IMR-90 (cell line): ENCODE results near the gene SBF2. TPM values are rescaled to one million over a fixed set of nuclear protein-coding genes. Genes with fewer than 3 reads are reported as not detected.

Source experiments
- ATAC-seq: fragments of 200-7000 bp; cut with Tn5 transposase; 2 replicates; pipeline ENCODE4 v1.9.1; 2020; ENCODE audit warnings: low read depth, mild to moderate bottlenecking, moderate library complexity
- BruUV-seq: library from RNA; stranded (reverse); fragments of 400-500 nt; replicated peaks from 2 replicates; lab custom pipeline; 2021; lab: Mats Ljungman, UMichigan
- CTCF ChIA-PET: fragments of 300-600 bp; formaldehyde crosslinking; extraction: SDS; loops from one replicate; lab custom pipeline; 2021; ENCODE audit warnings: antibody characterized with exemption; lab: Yijun Ruan, JAX
- POLR2A ChIA-PET: fragments of 300-600 bp; sonication (Branson Sonifier 250); formaldehyde crosslinking; loops from one replicate; lab custom pipeline; 2022; ENCODE audit warnings: antibody characterized with exemption; ENCODE audit not compliant: unreplicated experiment; lab: Charles Lee
- DNase-seq: peaks from one replicate; pipeline ENCODE4 v3.0.0; 2013
- H2AFZ ChIP-seq: replicated peaks from 2 replicates; pipeline ENCODE3; 2013; ENCODE audit warnings: low read length, mild to moderate bottlenecking; ENCODE audit not compliant: poor library complexity
- H2AK5ac ChIP-seq: 2 replicates; pipeline ENCODE4 v1.6.1; 2013; ENCODE audit warnings: low read depth, low read length, inconsistent platforms
- H2AK9ac ChIP-seq: replicated peaks from 2 replicates; pipeline ENCODE3; 2013; ENCODE audit warnings: mild to moderate bottlenecking, low read depth, low read length, moderate library complexity; ENCODE audit not compliant: poor library complexity
- H2BK120ac ChIP-seq: 2 replicates; pipeline ENCODE4 v1.6.1; 2013; ENCODE audit warnings: low read depth, low read length, inconsistent platforms
- H2BK15ac ChIP-seq: 3 replicates; pipeline ENCODE4 v1.6.1; 2013; ENCODE audit warnings: low read depth, low read length, inconsistent platforms
- H2BK20ac ChIP-seq: 2 replicates; pipeline ENCODE4 v1.6.1; 2013; ENCODE audit warnings: low read depth, mild to moderate bottlenecking, inconsistent platforms, low read length, moderate library complexity
- H2BK5ac ChIP-seq: 2 replicates; pipeline ENCODE4 v1.6.1; 2013; ENCODE audit warnings: mild to moderate bottlenecking, low read depth, low read length, inconsistent platforms; ENCODE audit not compliant: poor library complexity, severe bottlenecking
- H3K14ac ChIP-seq: replicated peaks from 2 replicates; pipeline ENCODE4 v1.6.1; 2013; ENCODE audit warnings: low read depth, low read length, inconsistent platforms
- H3K18ac ChIP-seq: 2 replicates; pipeline ENCODE4 v1.6.1; 2013; ENCODE audit warnings: low read depth, low read length, control low read depth
- H3K23ac ChIP-seq: 2 replicates; pipeline ENCODE4 v1.6.1; 2013; ENCODE audit warnings: low read depth, low read length, inconsistent platforms
- H3K27ac ChIP-seq: 2 replicates; pipeline ENCODE4 v1.5.1; 2013; ENCODE audit warnings: mild to moderate bottlenecking, control low read depth, low read length; ENCODE audit not compliant: insufficient read depth
- H3K27me3 ChIP-seq: 2 replicates; pipeline ENCODE4 v1.6.1; 2013; ENCODE audit warnings: low read length; ENCODE audit not compliant: control insufficient read depth, insufficient read depth
- H3K36me3 ChIP-seq: 2 replicates; pipeline ENCODE4 v1.6.1; 2013; ENCODE audit warnings: low read length, mixed read lengths; ENCODE audit not compliant: control insufficient read depth, insufficient read depth
- H3K4ac ChIP-seq: 2 replicates; pipeline ENCODE4 v1.6.1; 2013; ENCODE audit warnings: low read depth, low read length, inconsistent platforms
- H3K4me1 ChIP-seq: 2 replicates; pipeline ENCODE4 v1.6.1; 2013; ENCODE audit warnings: low read length, mixed read lengths; ENCODE audit not compliant: control insufficient read depth, insufficient read depth
- H3K4me2 ChIP-seq: 2 replicates; pipeline ENCODE4 v1.6.1; 2013; ENCODE audit warnings: low read depth, mild to moderate bottlenecking, control low read depth, low read length, moderate library complexity
- H3K4me3 ChIP-seq: 2 replicates; pipeline ENCODE4 v1.5.1; 2013; ENCODE audit warnings: low read depth, mild to moderate bottlenecking, control low read depth, low read length, moderate library complexity; ENCODE audit not compliant: insufficient read depth
- H3K56ac ChIP-seq: 2 replicates; pipeline ENCODE4 v1.6.1; 2013; ENCODE audit warnings: low read length, inconsistent platforms; ENCODE audit not compliant: insufficient read depth; ENCODE audit errors: extremely low read depth
- H3K79me1 ChIP-seq, 2 experiments: 2 replicates each; pipeline ENCODE4 v1.6.1; 2013; ENCODE audit warnings: low read length in 2 of 2, inconsistent platforms in 1 of 2, low read depth in 1 of 2
- H3K9ac ChIP-seq: 2 replicates; pipeline ENCODE4 v1.6.1; 2013; ENCODE audit warnings: low read depth, low read length, control low read depth
- H3K9me1 ChIP-seq: 2 replicates; pipeline ENCODE4 v1.6.1; 2013; ENCODE audit warnings: low read length, inconsistent platforms; ENCODE audit not compliant: insufficient read depth
- H3K9me3 ChIP-seq: 2 replicates; pipeline ENCODE4 v1.6.1; 2013; ENCODE audit warnings: low read length; ENCODE audit not compliant: control insufficient read depth, insufficient read depth
- H4K20me1 ChIP-seq: 2 replicates; pipeline ENCODE4 v1.6.1; 2013; ENCODE audit warnings: low read length, inconsistent platforms; ENCODE audit not compliant: insufficient read depth
- H4K5ac ChIP-seq: 2 replicates; pipeline ENCODE4 v1.6.1; 2013; ENCODE audit warnings: mild to moderate bottlenecking, low read depth, low read length, control low read depth
- H4K8ac ChIP-seq, 2 experiments: 2 replicates each; pipeline ENCODE4 v1.6.1; 2013; ENCODE audit warnings: low read depth in 2 of 2, low read length in 2 of 2, control low read depth in 1 of 2, inconsistent platforms in 1 of 2
- H4K91ac ChIP-seq: 2 replicates; pipeline ENCODE4 v1.6.1; 2013; ENCODE audit warnings: low read depth, low read length, inconsistent platforms; ENCODE audit not compliant: insufficient read depth
- FOS ChIP-seq: fragments of 150-350 bp; IDR thresholded peaks from 2 replicates; pipeline ENCODE4 v1.6.1; 2016; ENCODE audit warnings: low read depth, low read length
- MAZ ChIP-seq: IDR thresholded peaks from 2 replicates; pipeline ENCODE4 v1.6.1; 2012; ENCODE audit warnings: low read depth, mild to moderate bottlenecking, low read length, improper control_type of control experiment, moderate library complexity, borderline replicate concordance
- MXI1 ChIP-seq: IDR thresholded peaks from 2 replicates; pipeline ENCODE4 v1.6.1; 2012; ENCODE audit warnings: low read depth, mild to moderate bottlenecking, low read length, moderate library complexity, borderline replicate concordance
- RAD21 ChIP-seq: IDR thresholded peaks from 2 replicates; pipeline ENCODE4 v1.6.1; 2012; ENCODE audit warnings: low read length, improper control_type of control experiment
- WGBS, 2 experiments: methylation state at CpG; one replicate each; pipeline versions ENCODE4 v1.1.5 to v1.1.7; 2013; ENCODE audit warnings: missing lambda C conversion rate in 2 of 2; ENCODE audit not compliant: insufficient read length in 1 of 2; ENCODE audit errors: extremely low coverage in 2 of 2; 5-methylcytosine and 5-hydroxymethylcytosine counted together
- dilution Hi-C: fragments of 300-500 bp; cut with HindIII; formaldehyde crosslinking; loops from one replicate; pipeline ENCODE4 v1.14.3; 2018; ENCODE audit warnings: low sequenced_read_pairs; ENCODE audit not compliant: unreplicated experiment
- in situ Hi-C: fragments of 300-500 bp; cut with MboI; formaldehyde crosslinking; loops from 3 replicates; pipeline ENCODE4 v1.14.3; 2019; ENCODE audit warnings: low sequenced_read_pairs, inconsistent platforms, mixed read lengths
- intact Hi-C: fragments of 100-400 bp; cut with micrococcal nuclease; formaldehyde crosslinking; loops from 2 replicates; pipeline ENCODE4 v1.10.0; 2022
- polyA plus RNA-seq, 3 experiments: library from polyadenylated mRNA; depleted of rRNA; stranded (reverse); fragments of >200 nt; gene quantifications; 2 replicates each; pipeline ENCODE4 v1.2.3, GENCODE V29; 2012; ENCODE audit warnings: low replicate concordance in 1 of 3
- total RNA-seq: library from RNA; depleted of rRNA; stranded (reverse); fragments of >200 nt; gene quantifications from 2 replicates; pipeline ENCODE4 v1.2.3, GENCODE V29; 2012

Gene SBF2
- total and polyA plus RNA-seq, 2 of the 4 experiments (the other 2 are of a cell fraction), result 23.8 to 51.8 TPM

DNA sequence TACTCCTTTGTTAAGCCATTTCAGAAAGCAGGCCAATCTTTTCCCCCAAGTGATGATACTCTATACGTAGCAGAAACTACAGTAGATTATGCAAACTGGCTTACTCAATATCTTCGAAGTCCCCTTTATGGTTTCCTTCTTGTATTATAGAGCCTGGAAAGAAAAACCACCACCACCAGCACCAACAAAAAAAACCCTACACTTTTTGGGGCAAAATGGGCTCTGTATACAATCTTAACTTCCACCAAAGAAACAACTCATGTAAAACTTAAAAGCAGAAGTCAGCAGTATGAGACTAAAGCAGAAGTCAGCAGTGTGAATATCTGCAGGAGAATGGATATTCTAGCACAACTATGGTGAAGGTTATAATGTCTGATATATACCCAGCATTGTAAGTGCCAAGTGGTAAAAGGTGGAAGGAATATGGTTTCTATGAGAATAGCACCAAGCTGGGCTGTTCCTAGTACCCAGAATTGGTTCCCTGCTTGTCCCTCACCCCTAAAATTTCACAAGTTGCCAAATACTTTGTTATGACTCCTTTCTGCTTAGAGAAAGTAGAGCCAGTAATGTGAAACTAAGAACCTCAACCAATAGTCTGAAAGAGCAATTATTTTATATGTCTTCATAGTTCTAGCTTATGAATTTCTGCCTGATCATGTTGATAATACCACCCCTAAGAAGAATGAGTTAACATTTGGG, 252.1 kb downstream of the SBF2 start:
- Histone ChIP-seq H2AFZ (no peak overlapping the region), H3K9me3 (peaks cover 8% of the 10 kb centered on the region), H3K36me3 (peaks cover 2% of the 10 kb centered on the region; the same call in 1 of the 2 replicates), H3K9me1 (no peaks in the 10 kb centered on the region), H3K27me3 (no peaks in the 10 kb centered on the region), H4K20me1 (no peaks in the 10 kb centered on the region), H3K27ac (no peak overlapping the region), H2BK15ac (no peak overlapping the region), H3K4me2 (peak overlapping the region; percentile 38; the same call in 1 of the 2 replicates), H2AK5ac (no peak overlapping the region), H3K79me1 (peaks cover 10 to 14% of the 10 kb centered on the region in 2 experiments), H3K9ac (no peak overlapping the region), H3K56ac (no peak overlapping the region), H4K8ac (no peak overlapping the region), H2AK9ac (no peak overlapping the region), H3K4me3 (no peak overlapping the region), H3K14ac (no peak overlapping the region), H2BK20ac (no peak overlapping the region), H3K4me1 (peaks cover 2% of the 10 kb centered on the region), H3K4ac (no peak overlapping the region), H2BK120ac (no peak overlapping the region), H2BK5ac (no peak overlapping the region), H4K91ac (no peak overlapping the region), H3K23ac (no peak overlapping the region), H3K18ac (peak overlapping the region; percentile 21; the same call in 1 of the 2 replicates), H4K5ac (peak overlapping the region; percentile 9; the same call in 1 of the 2 replicates)
- DNase-seq, result no peak
- dilution Hi-C loops (no loop called here), in situ Hi-C loops (no loop called here), intact Hi-C loops (no loop called here)
- no CpG with 5 or more reads among the region's 2 CpGs for WGBS, 2 experiments
- CTCF ChIA-PET, result no interaction called here
- no TSS peak for BruUV-seq
- POLR2A ChIA-PET, result no interaction called here
- no peak for ATAC-seq
- TF ChIP-seq MXI1 (no peak), FOS (no peak), MAZ (no peak), RAD21 (no peak)
